Measurements from ENCODE around the gene BOLA2B.
"Not testable (repeated sequence)": the region's sequence is repeated elsewhere in the genome, so short reads cannot be mapped to it uniquely, and the experiment has no call there.

BOLA2B gene

GRCh38 chr16:30193615-30194014, at the start of gene BOLA2B, which contains the start of gene SLX1A:
BOLA2B (minus strand) TSS chr16:30193666; CDS start chr16:30193595, 71 bp downstream.
SLX1A (plus strand) TSS chr16:30193875; CDS start chr16:30194085, 210 bp downstream.
- DNase-seq (ENCODE audit: low read depth) = not testable (repeated sequence)

- DNase-seq (ENCODE audit: low read depth) = not testable (repeated sequence)
Measured at GRCh38 chr16:30217082-30217481, 23.6 kb upstream of the BOLA2B start.

- not testable (repeated sequence) for DNase-seq (ENCODE audit: low read depth)
Measured at GRCh38 chr16:30211414-30211813, 17.9 kb upstream of the BOLA2B start.

DNA sequence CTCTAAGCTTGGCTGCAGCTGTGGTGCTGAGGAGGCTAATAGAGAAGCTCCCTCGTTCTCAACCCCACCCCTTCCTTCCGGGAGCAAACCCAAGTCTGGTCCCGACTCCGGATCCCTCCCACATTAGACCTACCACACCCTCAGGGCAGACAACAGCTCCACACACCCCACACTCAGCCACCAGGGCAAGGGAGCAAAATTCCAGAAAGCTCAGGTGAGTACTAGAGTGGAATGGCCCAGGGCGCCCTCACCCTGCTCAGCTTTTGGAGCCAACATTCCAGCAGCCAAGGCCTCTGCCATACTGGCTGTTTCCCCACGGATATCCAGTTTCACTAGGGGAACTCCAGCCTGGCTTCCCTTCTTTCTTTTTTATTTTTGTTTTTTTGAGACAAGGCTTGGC, 15.6 kb upstream of the BOLA2B start:
- not testable (repeated sequence) for DNase-seq (ENCODE audit: low read depth)

- DNase-seq (ENCODE audit: low read depth) = not testable (repeated sequence)
Measured at GRCh38 chr16:30207063-30207704, 13.7 kb upstream of the BOLA2B start.

- DNase-seq (ENCODE audit: low read depth) = not testable (repeated sequence)
Measured at GRCh38 chr16:30206252-30206651, 12.8 kb upstream of the BOLA2B start.

GRCh38 chr16:30205541-30206236, 12.2 kb upstream of the BOLA2B start:
- DNase-seq (ENCODE audit: low read depth) = not testable (repeated sequence)

DNA sequence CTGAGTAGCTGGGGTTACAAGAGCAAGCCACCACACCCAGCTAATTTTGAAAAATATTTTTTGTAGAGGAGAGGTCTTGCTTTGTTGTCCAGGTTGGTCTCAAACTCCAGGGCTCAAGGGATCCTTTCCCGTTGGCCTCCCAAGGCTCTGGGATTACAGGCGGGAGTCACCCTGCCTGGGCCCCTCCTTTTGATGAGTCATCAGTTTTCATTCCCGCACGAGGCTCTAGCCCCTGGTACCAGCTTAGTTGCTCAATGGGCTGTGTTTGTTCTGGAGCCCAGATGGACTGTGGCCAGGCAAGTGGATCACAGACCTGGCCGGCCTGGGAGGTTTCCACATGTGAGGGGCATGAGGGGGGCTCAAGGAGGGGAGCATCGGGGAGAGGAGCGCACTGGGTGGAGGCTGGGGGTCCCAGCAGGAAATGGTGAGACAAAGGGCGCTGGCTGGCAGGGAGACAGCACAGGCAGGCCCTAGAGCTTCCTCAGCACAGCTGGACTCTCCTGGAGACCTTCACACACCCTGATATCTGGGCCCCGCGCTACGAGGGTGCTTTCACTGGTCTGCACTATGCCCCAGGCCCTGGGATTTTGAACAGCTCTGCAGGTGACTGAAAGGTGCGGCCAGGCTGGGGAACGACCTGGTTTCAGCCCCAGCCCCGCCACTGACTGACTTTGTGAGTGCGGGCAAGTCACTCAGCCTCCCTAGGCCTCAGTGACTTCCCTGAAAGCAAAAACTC, 6.3 kb upstream of the BOLA2B start:
- not testable (repeated sequence) for DNase-seq (ENCODE audit: low read depth)

GRCh38 chr16:30199049-30199448, 5.6 kb upstream of the BOLA2B start, which contains the start of gene SULT1A3:
SULT1A3 (plus strand) TSS chr16:30199255; CDS start chr16:30200729, 1,474 bp downstream.
- DNase-seq (ENCODE audit: low read depth) = not testable (repeated sequence)

GRCh38 chr16:30197001-30197400, 3.5 kb upstream of the BOLA2B start:
- DNase-seq (ENCODE audit: low read depth) = not testable (repeated sequence)

DNA sequence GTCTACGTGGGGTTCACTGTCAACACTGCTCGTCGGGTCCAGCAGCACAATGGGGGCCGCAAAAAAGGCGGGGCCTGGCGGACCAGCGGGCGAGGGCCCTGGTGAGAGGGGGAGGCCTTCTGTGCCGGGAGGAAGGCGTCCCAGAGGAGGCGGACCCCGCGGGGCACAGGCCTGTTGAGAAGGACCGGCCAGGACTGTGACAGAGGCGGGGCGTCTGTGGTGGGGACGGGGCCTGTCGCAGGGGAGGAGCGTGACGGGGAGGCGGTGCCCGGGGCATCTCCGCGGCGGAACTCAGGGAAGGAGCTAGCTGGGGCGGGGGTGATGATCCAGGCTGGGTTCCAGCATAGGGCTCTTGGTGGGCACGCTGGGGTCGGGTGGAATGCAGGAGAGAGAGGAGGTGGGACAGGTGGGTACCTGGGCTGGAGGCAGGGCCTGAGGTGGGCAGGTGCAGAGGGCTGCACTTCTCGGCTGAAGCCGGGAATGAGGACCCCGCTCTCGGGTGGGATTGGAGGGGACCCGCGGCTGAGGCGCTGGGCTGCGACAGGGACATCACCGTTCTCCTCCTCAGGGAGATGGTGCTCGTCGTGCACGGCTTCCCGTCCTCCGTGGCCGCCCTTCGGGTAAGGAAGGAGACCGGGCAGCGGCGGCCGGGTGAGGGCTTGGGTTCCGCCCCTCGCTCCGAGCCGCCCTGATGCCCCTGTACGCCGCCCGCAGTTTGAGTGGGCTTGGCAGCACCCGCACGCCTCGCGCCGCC, 883 bp upstream of the BOLA2B start:
- DNase-seq (ENCODE audit: low read depth) = not testable (repeated sequence)

GRCh38 chr16:30193098-30193497, 368 bp downstream of the BOLA2B start:
- DNase-seq (ENCODE audit: low read depth) = not testable (repeated sequence)

- DNase-seq (ENCODE audit: low read depth) = not testable (repeated sequence)
Measured at GRCh38 chr16:30191158-30191557, 2.3 kb downstream of the BOLA2B start.

DNA sequence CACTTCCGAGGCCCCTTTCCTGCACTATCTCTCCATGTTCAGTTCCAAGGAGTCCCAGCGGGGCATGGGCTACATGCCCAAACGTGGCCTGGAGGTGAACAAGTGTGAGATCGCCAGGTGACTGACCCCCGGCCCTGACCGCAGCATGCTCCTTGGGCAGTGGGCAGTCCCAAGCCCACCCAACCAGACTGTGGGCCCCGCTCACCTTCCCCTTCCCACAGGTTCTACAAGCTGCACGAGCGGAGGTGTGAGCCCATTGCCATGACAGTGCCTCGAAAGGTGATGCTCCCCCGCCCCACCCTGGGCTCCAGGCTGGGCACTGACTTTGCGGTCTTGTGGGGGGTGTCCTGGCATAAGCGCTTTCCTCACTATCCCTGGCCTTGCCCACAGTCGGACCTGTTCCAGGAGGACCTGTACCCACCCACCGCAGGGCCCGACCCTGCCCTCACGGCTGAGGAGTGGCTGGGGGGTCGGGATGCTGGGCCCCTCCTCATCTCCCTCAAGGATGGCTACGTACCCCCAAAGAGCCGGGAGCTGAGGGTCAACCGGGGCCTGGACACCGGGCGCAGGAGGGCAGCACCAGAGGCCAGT, 5.4 kb downstream of the BOLA2B start:
- no peak for DNase-seq (ENCODE audit: low read depth)

- DNase-seq (ENCODE audit: low read depth) = no peak
Measured at GRCh38 chr16:30187556-30187865, 6.0 kb downstream of the BOLA2B start.

DNA sequence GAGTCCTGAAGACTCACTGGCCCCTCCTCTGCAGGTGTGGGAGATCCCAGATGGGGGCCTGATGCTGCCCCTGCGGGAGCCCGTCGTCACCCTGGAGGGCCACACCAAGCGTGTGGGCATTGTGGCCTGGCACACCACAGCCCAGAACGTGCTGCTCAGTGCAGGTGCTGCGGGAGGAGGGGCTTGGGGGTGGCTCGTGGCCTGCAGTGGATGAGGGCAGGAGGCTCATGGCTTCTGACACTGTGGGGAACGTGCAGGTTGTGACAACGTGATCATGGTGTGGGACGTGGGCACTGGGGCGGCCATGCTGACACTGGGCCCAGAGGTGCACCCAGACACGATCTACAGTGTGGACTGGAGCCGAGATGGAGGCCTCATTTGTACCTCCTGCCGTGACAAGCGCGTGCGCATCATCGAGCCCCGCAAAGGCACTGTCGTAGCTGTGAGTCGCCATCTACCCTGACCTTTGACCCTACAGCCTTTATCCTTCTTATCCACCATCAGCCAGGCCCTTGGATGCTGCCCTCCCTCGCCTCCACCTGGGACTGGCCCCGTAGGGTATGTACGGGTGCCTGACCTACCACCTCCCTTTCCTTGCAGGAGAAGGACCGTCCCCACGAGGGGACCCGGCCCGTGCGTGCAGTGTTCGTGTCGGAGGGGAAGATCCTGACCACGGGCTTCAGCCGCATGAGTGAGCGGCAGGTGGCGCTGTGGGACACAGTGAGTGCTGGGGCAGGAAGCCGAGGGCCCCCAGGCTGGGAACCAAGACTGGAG, 6.5 kb downstream of the BOLA2B start:
- DNase-seq (ENCODE audit: low read depth) = peak; percentile 82

- no peak for DNase-seq (ENCODE audit: low read depth)
Measured at GRCh38 chr16:30186444-30186781, 7.1 kb downstream of the BOLA2B start.

- DNase-seq (ENCODE audit: low read depth) = peak; percentile 61
Measured at GRCh38 chr16:30185683-30186421, 7.6 kb downstream of the BOLA2B start.

- peak; percentile 2 for DNase-seq (ENCODE audit: low read depth)
Measured at GRCh38 chr16:30184891-30185682, 8.4 kb downstream of the BOLA2B start.
